Measurements from ENCODE around the gene AQP11.

- no peak for TF ChIP-seq CTCF (IDR thresholded peaks at IDR 0.05)
- no peak for TF ChIP-seq POLR2A (IDR thresholded peaks at IDR 0.05)
Measured at GRCh38 chr11:77547047-77547836, 42.5 kb upstream of the AQP11 start.

Measured in lower leg skin (tissue), 3 donors.